DLD1 (cell line): ENCODE data around the gene PFDN5.
"Not testable (repeated sequence)": the region's sequence is repeated elsewhere in the genome, so short reads cannot be mapped to it uniquely, and the experiment has no call there.

Source experiments
- in situ Hi-C: cut with HindIII; loops from 2 replicates; pipeline ENCODE4 v1.10.0; 2017; ENCODE audit warnings: low sequenced_read_pairs

Gene PFDN5

GRCh38 chr12:53286448-53286847 is 8.9 kb upstream of the PFDN5 start:
- in situ Hi-C loops = no loop called here

GRCh38 chr12:53287741-53288216 is 7.6 kb upstream of the PFDN5 start:
- in situ Hi-C loops = no loop called here

GRCh38 chr12:53288322-53288721 is 7.0 kb upstream of the PFDN5 start:
- in situ Hi-C loops = no loop called here

GRCh38 chr12:53289891-53290290 is 5.5 kb upstream of the PFDN5 start:
- in situ Hi-C loops = no loop called here

GRCh38 chr12:53290661-53291060 is 4.7 kb upstream of the PFDN5 start:
- in situ Hi-C loops = no loop called here

GRCh38 chr12:53292426-53292825 is 2.9 kb upstream of the PFDN5 start:
- in situ Hi-C loops = no loop called here

GRCh38 chr12:53295891-53296219 is 513 bp downstream of the PFDN5 start:
- in situ Hi-C loops = no loop called here

GRCh38 chr12:53297106-53297505 is 1.8 kb downstream of the PFDN5 start:
- in situ Hi-C loops = not testable (repeated sequence)

GRCh38 chr12:53298164-53298563 is 2.8 kb downstream of the PFDN5 start:
- in situ Hi-C loops = no loop called here

GRCh38 chr12:53299101-53299453 is 3.7 kb downstream of the PFDN5 start:
- in situ Hi-C loops = no loop called here

- in situ Hi-C loops = no loop called here
These were observed 4.3 kb downstream of the PFDN5 start, which contains the start of gene MYG1 for GRCh38 chr12:53299454-53300180. MYG1 (plus strand) TSS chr12:53299695; CDS start chr12:53299738, 43 bp downstream.

- in situ Hi-C loops = no loop called here
These were observed 4.8 kb downstream of the PFDN5 start for GRCh38 chr12:53300187-53300586.

GRCh38 chr12:53302903-53303302 is 7.6 kb downstream of the PFDN5 start:
- in situ Hi-C loops = no loop called here

GRCh38 chr12:53306826-53307225 is 11.5 kb downstream of the PFDN5 start:
- in situ Hi-C loops = no loop called here

- in situ Hi-C loops = no loop called here
These were observed 12.9 kb downstream of the PFDN5 start for GRCh38 chr12:53308276-53308675.

- in situ Hi-C loops = no loop called here
These were observed 18.7 kb downstream of the PFDN5 start for GRCh38 chr12:53313996-53314395.

GRCh38 chr12:53320352-53321195 is 25.2 kb downstream of the PFDN5 start:
- in situ Hi-C loops = no loop called here

GRCh38 chr12:53324113-53324778 is 28.9 kb downstream of the PFDN5 start:
- in situ Hi-C loops = no loop called here

GRCh38 chr12:53324779-53325510 is 29.6 kb downstream of the PFDN5 start:
- in situ Hi-C loops = no loop called here

GRCh38 chr12:53325511-53326061 is 30.2 kb downstream of the PFDN5 start:
- in situ Hi-C loops = no loop called here
